ENCODE data around the gene TADA2A. TPM values are rescaled to one million over a fixed set of nuclear protein-coding genes. Genes with fewer than 3 reads are reported as not detected.

The TADA2A gene, protein sequence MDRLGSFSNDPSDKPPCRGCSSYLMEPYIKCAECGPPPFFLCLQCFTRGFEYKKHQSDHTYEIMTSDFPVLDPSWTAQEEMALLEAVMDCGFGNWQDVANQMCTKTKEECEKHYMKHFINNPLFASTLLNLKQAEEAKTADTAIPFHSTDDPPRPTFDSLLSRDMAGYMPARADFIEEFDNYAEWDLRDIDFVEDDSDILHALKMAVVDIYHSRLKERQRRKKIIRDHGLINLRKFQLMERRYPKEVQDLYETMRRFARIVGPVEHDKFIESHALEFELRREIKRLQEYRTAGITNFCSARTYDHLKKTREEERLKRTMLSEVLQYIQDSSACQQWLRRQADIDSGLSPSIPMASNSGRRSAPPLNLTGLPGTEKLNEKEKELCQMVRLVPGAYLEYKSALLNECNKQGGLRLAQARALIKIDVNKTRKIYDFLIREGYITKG
- 10 to 100 TPM; 10.2 to 14.0 (median 11.7) TPM for total RNA-seq

DNA sequence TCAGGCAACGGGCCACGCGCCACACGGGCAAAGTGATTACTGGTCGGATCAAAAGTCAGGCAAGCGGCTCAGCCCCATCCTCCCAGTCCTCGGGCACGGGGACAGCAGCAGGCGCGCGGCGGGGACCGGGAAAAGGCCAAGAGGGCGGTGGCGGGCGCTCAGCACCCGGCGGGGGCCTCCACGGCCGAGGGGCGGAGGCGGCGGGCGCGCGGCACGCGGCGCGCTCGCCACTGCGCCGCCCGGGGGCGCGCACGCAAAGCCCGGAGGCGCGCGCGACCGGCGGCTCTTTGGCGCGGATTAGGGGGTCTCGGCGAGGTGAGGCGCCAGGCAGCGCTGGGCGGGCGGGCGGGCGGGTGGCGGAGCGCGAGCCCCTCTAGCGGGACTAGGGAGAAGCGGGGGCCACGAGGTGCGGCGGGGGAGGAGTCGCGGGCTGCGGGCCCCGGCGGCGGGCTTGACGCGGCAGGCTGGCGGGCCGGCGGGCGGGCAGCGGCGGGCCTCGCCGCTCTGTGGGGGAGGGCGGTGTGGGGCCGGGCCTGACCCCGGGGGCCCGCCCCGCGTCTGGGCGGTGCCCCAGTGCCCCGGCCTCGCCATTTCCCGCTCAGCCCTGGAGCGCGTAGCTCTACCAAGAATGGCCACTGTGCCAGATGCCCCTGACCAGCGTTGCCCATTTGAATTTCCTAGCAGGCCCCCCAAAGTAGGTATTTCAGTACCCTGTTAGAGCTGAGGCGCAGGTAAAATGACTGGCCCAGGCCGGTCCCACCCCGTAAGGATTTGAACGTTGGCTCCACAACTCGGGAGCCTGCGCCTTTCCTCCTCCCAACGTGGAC lies at the start of gene TADA2A, which contains the start of gene ACACA:
Gene TADA2A, plus strand, starts transcription at position 252 of the 827 bp plus-strand sequence. CDS start 4,480 bp downstream, outside the sequence.
Gene ACACA, minus strand, starts transcription at position 202 of the 827 bp plus-strand sequence. CDS start 537 bp downstream, outside the sequence.
- TF ChIP-seq, protein P1, sequence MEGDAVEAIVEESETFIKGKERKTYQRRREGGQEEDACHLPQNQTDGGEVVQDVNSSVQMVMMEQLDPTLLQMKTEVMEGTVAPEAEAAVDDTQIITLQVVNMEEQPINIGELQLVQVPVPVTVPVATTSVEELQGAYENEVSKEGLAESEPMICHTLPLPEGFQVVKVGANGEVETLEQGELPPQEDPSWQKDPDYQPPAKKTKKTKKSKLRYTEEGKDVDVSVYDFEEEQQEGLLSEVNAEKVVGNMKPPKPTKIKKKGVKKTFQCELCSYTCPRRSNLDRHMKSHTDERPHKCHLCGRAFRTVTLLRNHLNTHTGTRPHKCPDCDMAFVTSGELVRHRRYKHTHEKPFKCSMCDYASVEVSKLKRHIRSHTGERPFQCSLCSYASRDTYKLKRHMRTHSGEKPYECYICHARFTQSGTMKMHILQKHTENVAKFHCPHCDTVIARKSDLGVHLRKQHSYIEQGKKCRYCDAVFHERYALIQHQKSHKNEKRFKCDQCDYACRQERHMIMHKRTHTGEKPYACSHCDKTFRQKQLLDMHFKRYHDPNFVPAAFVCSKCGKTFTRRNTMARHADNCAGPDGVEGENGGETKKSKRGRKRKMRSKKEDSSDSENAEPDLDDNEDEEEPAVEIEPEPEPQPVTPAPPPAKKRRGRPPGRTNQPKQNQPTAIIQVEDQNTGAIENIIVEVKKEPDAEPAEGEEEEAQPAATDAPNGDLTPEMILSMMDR (IDR thresholded peaks at IDR 0.05; ENCODE audit: low read depth): no peak

GRCh38 chr17:37358098-37358829 lies 48.4 kb upstream of the TADA2A start:
- TF ChIP-seq, protein P1 (IDR thresholded peaks at IDR 0.05; ENCODE audit: low read depth): no peak

GRCh38 chr17:37358830-37359681 lies 47.6 kb upstream of the TADA2A start:
- TF ChIP-seq, protein P1 (IDR thresholded peaks at IDR 0.05; ENCODE audit: low read depth): no peak

DNA sequence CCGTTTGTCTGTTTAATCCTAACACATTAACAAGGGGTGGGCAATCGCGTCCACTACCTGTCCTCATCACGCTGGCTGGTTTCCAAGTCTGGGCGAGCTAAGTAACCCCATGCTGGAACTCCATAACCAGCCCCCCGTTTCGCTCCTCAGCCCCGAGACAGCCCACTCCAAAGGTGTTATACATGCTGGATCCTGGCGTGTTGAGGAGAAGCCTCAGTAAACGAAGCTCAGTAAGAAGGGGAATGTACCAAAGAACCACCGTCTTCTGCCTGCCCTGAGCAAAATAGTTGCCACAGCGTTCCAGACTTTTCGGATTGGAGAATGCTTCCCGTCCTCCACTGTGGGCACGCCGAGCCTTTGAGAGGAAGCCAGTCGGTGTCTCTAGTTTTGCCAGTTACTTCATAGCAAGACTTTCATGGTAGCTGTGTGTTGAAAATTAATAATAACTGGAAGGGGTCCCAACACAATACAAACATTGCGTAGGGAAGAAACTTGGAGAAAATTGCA lies 47.0 kb upstream of the TADA2A start:
- TF ChIP-seq, protein P1 (IDR thresholded peaks at IDR 0.05; ENCODE audit: low read depth): no peak

GRCh38 chr17:37360632-37361031 lies 46.1 kb upstream of the TADA2A start:
- TF ChIP-seq, protein P1 (IDR thresholded peaks at IDR 0.05; ENCODE audit: low read depth): no peak

GRCh38 chr17:37361543-37361942 lies 45.1 kb upstream of the TADA2A start:
- TF ChIP-seq, protein P1 (IDR thresholded peaks at IDR 0.05; ENCODE audit: low read depth): no peak
